Glutamatergic neuron (in vitro differentiated cells): ENCODE data around the gene ITGA2B. TPM values are rescaled to one million over a fixed set of nuclear protein-coding genes. Genes with fewer than 3 reads are reported as not detected.
A peak's percentile ranks its signal among the peaks of the same experiment; 100 is the strongest.

Experiments used
- DNase-seq: peaks from one replicate; pipeline ENCODE4 v3.0.0; 2022
- H3K27ac Mint-ChIP-seq: one replicate; pipeline ENCODE4 v1.8.0; 2020; ENCODE audit warnings: mild to moderate bottlenecking, mixed read lengths, inconsistent platforms; ENCODE audit not compliant: unreplicated experiment
- H3K27me3 Mint-ChIP-seq: one replicate; pipeline ENCODE4 v1.8.0; 2020; ENCODE audit warnings: mild to moderate bottlenecking, moderate library complexity, mixed read lengths, inconsistent platforms; ENCODE audit not compliant: unreplicated experiment
- H3K36me3 Mint-ChIP-seq: one replicate; pipeline ENCODE4 v1.8.0; 2020; ENCODE audit warnings: mild to moderate bottlenecking, mixed read lengths, inconsistent platforms; ENCODE audit not compliant: unreplicated experiment
- H3K4me1 Mint-ChIP-seq: one replicate; pipeline ENCODE4 v1.8.0; 2020; ENCODE audit warnings: mild to moderate bottlenecking, low read depth, mixed read lengths, inconsistent platforms; ENCODE audit not compliant: unreplicated experiment
- H3K4me3 Mint-ChIP-seq: one replicate; pipeline ENCODE4 v1.8.0; 2020; ENCODE audit warnings: mild to moderate bottlenecking, mixed read lengths, inconsistent platforms; ENCODE audit not compliant: unreplicated experiment
- H3K9me3 Mint-ChIP-seq: one replicate; pipeline ENCODE4 v1.8.0; 2020; ENCODE audit warnings: mild to moderate bottlenecking, moderate library complexity, mixed read lengths, inconsistent platforms; ENCODE audit not compliant: unreplicated experiment
- total RNA-seq: library from RNA; stranded (reverse); fragmentation: NEBNext Ultra II Directional; extraction: Animal tissue kit (Norgen Biotek cat#: 25700); gene quantifications from one replicate; pipeline ENCODE4 v1.2.1, GENCODE V29; 2021; ENCODE audit not compliant: unreplicated experiment
- TF ChIP-seq, protein P1 (sequence below): fragments of 200-600 bp; sonication (generic); IDR thresholded peaks from one replicate; pipeline ENCODE4 v1.5.0; 2021; ENCODE audit not compliant: partially characterized antibody, unreplicated experiment

ITGA2B gene
- total RNA-seq, 1 donor from 2014 or later = 7.1 TPM

DNA sequence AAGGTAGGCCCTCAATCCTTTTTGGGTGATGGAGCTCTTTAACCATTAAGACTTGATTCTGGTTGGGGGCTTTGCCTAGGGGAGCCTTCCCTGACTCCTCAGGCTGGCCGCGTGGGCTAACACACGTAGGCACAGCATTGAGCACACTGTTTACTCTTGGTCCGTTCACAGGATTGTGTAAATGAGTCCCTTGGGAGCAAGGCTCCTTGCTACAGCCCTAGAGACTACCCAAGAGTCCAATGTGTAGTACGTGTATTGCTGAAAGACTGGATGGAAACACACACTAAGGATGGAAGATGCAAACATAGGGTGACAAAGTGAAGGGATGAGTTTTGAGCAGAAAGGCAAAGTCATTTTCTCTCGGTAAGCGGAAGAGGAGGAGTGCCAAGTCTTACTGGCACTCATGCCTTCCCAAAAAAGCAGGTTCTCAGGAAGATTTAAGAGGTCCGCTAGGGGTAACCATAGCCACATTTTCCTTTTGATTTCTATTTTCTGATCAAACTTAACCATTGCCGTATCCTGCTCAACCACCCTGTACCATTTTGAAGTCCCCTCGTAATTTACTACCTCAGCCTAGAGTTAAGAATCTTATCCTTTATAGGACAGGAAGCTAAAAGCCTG, 911 bp upstream of the ITGA2B start:
- H3K27ac Mint-ChIP-seq = no peak overlapping the region
- TF ChIP-seq, protein P1, sequence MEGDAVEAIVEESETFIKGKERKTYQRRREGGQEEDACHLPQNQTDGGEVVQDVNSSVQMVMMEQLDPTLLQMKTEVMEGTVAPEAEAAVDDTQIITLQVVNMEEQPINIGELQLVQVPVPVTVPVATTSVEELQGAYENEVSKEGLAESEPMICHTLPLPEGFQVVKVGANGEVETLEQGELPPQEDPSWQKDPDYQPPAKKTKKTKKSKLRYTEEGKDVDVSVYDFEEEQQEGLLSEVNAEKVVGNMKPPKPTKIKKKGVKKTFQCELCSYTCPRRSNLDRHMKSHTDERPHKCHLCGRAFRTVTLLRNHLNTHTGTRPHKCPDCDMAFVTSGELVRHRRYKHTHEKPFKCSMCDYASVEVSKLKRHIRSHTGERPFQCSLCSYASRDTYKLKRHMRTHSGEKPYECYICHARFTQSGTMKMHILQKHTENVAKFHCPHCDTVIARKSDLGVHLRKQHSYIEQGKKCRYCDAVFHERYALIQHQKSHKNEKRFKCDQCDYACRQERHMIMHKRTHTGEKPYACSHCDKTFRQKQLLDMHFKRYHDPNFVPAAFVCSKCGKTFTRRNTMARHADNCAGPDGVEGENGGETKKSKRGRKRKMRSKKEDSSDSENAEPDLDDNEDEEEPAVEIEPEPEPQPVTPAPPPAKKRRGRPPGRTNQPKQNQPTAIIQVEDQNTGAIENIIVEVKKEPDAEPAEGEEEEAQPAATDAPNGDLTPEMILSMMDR = no peak
- peaks cover 10% of the 10 kb centered on the region for H3K27me3 Mint-ChIP-seq
- H3K4me3 Mint-ChIP-seq = no peak overlapping the region
- no peaks in the 10 kb centered on the region for H3K4me1 Mint-ChIP-seq
- H3K9me3 Mint-ChIP-seq = peaks cover 2% of the 10 kb centered on the region
- no peak for DNase-seq
- H3K36me3 Mint-ChIP-seq = no peaks in the 10 kb centered on the region

DNA sequence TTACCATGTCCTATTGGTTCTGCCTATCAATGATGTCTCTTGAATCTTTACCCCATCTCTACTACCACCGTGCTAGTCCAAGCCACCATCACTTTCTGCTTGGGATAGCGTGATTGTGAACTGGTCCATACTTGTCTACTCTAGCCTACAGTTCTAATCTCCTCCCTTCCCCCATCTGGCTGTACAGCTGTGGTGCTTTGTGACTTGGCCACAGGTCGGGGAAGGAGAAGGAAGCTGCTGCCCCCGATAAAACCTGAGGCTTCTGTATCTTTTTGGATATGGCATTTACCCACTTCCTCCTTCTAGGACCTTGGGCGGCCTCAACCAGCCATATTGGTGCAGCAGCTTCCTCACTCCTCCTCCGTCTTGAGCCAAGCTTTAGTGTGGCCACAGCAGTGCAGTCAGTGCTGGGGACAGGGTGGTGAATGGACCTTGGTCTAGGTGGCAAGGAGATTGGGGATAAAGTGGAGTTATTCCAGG, 314 bp upstream of the ITGA2B start:
- no peak overlapping the region for H3K27ac Mint-ChIP-seq
- H3K4me1 Mint-ChIP-seq = no peaks in the 10 kb centered on the region
- no peak overlapping the region for H3K4me3 Mint-ChIP-seq
- H3K9me3 Mint-ChIP-seq = peaks cover 2% of the 10 kb centered on the region
- DNase-seq = no peak
- no peaks in the 10 kb centered on the region for H3K36me3 Mint-ChIP-seq
- TF ChIP-seq, protein P1 = no peak
- peaks cover 10% of the 10 kb centered on the region for H3K27me3 Mint-ChIP-seq

DNA sequence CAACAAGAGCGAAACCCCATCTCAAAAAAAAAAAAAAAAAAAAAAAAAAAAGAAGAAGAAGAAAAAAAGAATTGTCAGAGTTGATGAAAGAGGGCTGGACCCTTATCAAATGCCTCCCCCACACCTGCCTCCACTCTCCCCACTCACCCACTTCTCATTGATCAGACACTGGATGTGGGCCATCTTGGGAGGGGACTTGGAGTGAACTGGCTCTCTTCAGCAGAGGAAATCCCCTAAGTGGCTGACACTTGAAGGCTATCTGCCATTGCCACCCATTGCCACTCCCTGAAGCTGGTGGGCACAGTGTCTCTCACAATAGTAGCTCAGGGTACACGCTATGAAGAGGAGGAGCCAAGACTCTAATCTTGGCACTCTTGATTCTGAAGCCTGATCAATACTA, 1.6 kb downstream of the ITGA2B start:
- Mint-ChIP-seq H3K27ac (no peak overlapping the region), H3K36me3 (no peaks in the 10 kb centered on the region), H3K4me3 (no peak overlapping the region), H3K9me3 (peaks cover 3% of the 10 kb centered on the region), H3K4me1 (no peaks in the 10 kb centered on the region), H3K27me3 (peaks cover 10% of the 10 kb centered on the region)
- TF ChIP-seq, protein P1 = no peak
- DNase-seq = no peak

DNA sequence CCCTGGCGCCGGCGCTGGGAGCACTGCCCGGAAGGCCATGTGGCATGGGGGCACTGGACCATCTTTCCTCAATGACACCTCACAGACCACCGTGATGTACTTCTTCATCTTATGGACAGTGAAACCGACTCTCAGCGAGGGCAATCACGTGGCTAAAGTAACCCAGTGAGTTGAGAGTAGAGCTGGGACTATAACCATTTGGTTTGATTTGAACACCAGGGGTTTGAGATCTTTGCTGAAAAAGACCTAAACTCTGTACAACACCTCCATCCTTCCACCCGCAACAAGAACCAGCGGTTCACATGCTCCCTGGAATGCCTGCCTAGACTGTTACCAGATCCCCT, 3.3 kb downstream of the ITGA2B start:
- H3K9me3 Mint-ChIP-seq = peaks cover 3% of the 10 kb centered on the region
- no peaks in the 10 kb centered on the region for H3K36me3 Mint-ChIP-seq
- no peak overlapping the region for H3K27ac Mint-ChIP-seq
- TF ChIP-seq, protein P1 = no peak
- no peaks in the 10 kb centered on the region for H3K4me1 Mint-ChIP-seq
- peaks cover 12% of the 10 kb centered on the region for H3K27me3 Mint-ChIP-seq
- DNase-seq = no peak
- H3K4me3 Mint-ChIP-seq = peak overlapping the region; percentile 77

DNA sequence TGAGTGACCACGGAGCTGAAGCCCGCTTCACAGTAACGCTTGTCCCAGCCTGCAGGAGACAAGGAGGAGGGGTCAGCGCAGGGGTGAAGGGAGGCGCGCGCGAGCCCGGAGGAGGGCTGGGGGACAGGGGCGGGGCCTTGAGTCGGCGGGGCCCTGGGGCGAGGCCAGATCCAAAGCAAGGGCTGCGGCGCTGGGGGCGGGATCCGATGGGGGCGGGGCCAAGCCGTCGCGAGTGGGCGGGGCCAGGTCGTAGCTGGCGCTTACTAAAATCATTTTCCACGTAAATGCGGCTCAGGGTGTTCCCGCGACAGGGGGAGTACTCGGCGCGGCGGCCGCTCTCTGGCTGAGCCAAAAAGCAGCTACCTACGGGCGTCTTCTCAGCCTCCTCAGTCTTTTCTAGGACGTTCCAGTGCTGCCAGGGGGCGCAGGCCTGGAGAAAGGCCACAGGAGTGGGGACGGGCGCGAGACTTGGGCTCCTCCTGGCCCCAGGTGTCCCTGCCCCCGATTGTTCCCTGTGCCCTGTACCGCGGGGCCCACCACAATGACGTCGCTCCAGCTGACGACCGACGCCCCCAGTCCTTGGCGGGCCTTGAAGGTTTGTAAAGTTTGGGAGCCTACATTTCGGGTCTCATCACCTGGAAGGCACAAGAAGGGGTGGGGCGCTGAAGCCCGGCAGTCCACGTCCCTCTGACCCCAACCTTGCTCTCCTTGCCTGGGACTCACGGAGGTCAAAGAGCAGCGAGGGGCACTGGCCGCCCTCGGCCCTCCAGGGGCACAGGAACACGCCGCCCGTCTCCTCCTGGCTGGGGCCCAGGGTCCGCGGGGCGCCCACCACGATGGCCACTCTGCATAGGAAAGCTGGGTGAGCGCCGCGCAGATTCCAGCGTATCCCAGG, 3.9 kb downstream of the ITGA2B start:
- TF ChIP-seq, protein P1 = no peak
- Mint-ChIP-seq H3K36me3 (no peaks in the 10 kb centered on the region), H3K27ac (no peak overlapping the region), H3K4me1 (no peaks in the 10 kb centered on the region), H3K27me3 (peaks cover 12% of the 10 kb centered on the region), H3K9me3 (peaks cover 3% of the 10 kb centered on the region), H3K4me3 (peak overlapping the region; percentile 84)
- DNase-seq = peak; percentile 87
